MM.1S (cell line): Measurements from ENCODE around the gene ZNF362.

Experiments
- CTCF ChIP-seq: fragments of 300-600 bp; sonication (generic); IDR thresholded peaks from 2 replicates; pipeline ENCODE4 v1.5.1; 2016; ENCODE audit warnings: antibody characterized with exemption, low read length, mixed read lengths
- EZH2 ChIP-seq: fragments of 300-600 bp; sonication (generic); optimal IDR thresholded peaks from 2 replicates; pipeline ENCODE3; 2017; ENCODE audit warnings: low read depth, mild to moderate bottlenecking, antibody characterized with exemption, low read length, mixed read lengths
- EZH2phosphoT487 ChIP-seq: fragments of 300-600 bp; sonication (generic); IDR thresholded peaks from 2 replicates; pipeline ENCODE4 v1.6.1; 2018; ENCODE audit warnings: antibody characterized with exemption, low read length

DNA sequence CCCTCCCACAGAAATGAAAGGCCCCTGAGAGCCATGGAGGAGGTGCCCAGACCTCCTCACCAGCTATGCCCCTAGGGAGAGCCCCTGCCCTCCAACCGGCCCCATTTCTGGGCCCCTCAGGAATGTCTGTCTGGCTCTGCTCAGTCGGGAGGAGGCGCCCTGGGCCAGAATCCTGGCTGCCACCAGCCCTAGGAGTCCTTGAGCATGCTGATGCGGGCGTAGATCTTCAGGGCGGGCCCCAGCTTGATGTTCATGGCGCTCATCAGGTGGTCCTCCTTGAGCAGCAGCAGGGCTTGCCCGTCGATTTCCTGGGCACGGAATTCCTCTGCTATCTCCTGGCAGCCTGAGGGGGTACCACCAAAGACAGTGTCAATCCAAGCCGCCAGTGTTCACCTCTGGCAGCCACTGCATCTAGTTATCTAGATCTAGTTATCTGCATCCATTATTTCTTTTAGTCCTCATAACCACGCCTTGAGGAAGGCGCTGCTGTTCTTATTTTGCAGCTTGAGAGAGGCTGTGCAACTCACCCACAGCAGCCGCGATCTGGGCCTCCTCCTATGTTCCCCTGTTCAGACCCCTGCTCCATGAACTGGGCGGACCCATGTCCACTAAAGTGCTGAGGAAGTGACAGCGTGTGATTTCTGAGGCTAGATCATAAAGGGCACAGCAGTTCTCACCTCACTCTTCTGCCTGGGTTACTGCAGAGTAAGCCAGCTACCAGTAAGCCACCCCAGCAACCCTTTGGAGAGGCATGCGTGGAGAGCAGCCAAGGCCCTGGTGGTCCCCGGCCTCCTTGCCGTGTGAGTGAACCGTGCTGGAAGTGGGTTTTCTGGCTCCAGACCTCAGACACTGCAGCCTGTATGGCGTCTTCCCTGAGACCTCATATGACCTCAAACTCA lies 68.6 kb downstream of the ZNF362 start:
- TF ChIP-seq CTCF, result no peak
- no peak for TF ChIP-seq EZH2
- no peak for TF ChIP-seq EZH2phosphoT487
